ENCODE measurements around the gene OR2W1.

The OR2W1 gene

DNA sequence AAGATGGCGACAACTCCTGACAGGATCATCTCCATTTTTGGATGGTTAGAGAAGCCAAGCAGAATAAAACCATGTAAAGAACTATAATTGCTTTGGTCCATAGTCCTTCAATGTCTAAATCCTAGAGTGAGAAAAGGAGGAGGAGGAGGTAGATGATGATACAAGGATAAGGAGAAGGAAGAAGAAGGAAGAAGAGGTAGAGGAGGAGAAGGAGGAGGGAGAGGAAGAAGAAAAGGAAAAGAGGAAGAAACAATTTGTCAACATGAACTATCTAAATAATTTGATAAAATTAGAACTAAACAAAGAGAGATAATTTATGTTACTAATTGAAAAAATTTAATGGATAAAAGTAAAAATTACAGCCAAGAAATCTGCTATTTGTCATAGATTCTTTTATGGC, at the start of gene OR2W1:
Gene OR2W1, minus strand, starts transcription at position 101 of the 400 bp plus-strand sequence. Its CDS starts 0 bp downstream, at position 101.
- DNase-seq = no peak

- no peak for DNase-seq
Measured at GRCh38 chr6:29092957-29093356, 48.0 kb upstream of the OR2W1 start.

DNA sequence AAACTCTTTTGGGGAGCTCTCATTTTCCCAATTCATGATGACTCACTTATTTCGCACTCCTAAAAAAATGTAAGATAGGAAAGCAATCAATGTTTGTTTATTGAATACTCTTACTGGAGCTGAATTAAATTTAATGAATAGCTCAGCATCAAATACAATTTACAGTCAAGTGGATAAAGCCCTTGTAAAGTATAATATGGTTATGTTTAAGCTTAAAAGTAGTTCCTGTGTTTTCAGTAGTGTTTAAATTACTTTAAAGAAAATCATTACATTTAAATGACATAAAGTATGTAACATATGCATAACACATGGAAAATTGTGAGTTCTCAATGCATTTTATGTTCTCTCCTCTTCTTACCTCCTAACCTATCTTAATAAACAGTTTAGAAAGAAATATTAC, 42.2 kb upstream of the OR2W1 start, which contains the start of gene OR2B3:
Gene OR2B3, minus strand, starts transcription at position 101 of the 400 bp plus-strand sequence. Its CDS starts 65 bp downstream, at position 36.
- DNase-seq = no peak

GRCh38 chr6:29082457-29082856, 37.5 kb upstream of the OR2W1 start:
- DNase-seq = no peak

- DNase-seq = no peak
Measured at GRCh38 chr6:29081312-29081711, 36.3 kb upstream of the OR2W1 start.

DNA sequence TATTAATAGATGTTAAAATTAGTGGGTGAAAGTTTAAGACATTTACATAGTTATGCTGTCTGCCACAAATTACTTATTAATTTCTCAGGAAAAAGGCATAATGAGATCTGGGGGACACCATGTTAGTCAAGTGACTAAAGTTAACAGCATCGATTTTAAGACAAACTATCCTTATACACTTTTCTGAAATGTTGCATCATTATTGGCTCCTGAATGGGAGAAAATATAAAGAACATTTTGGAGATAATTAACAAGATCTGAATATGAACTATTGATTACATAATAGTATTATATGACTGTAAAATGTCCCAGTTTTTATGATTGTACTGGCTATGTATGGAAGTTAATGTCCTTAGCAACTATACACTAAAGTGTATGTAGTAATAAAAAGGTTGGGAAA, 34.2 kb upstream of the OR2W1 start:
- no peak for DNase-seq

GRCh38 chr6:29071831-29072723, 27.1 kb upstream of the OR2W1 start:
- DNase-seq = no peak

DNA sequence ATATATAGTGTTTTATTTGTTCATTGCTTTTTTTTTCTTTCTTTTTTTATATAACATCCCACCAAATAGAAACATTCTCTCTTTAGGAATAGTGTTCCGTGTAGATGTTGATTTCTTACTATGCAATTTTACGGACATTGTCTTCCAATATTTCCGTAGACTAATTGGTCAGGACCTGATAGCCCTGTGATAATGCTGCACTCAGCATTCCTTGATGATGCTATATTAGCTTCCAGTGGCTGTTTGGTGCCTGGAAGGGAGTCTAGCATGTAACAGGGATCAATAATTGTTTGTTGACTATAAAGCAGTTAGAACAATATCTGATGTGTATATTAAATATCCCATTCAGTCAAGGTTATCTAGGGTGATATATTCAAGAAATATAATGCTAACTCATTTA, 6.7 kb upstream of the OR2W1 start:
- DNase-seq = no peak

DNA sequence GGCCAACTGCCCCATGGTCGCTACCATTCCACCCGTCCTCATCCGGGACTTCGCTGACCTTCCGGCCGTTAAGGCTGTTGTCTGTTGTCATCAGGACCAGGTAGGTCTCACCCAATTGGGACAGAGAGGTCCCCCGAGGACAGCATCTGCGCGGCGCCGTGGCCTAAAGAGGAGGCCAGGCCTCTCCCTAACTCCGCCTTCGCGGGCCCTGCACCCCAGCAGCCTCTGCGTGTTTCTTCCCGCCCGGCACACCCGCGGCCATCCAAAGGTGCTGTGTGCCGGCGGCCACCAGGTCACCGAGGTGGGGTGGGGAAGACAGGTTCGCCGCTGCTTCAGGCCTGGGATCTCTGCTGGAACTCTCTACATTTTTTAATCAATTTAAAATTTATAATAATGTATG, 9.0 kb downstream of the OR2W1 start:
- no peak for DNase-seq

DNA sequence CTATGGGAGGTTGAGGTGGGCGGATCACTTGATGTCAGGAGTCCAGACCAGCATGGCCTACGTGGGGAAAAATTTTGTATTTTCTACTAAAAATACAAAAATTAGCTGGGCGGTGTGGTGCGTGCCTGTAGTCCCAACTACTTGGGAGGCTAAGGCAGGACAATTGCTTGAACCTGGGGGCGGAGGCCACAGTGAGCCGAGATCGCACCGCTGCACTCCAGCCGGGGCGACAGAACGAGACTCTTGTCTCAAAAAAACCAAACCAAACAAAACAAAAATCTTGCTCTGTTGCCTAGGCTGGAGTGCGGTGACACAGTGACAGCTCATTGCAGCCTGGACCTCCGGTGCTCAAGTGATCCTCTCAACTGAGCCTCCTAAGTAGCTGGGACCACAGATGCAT, 16.2 kb downstream of the OR2W1 start:
- no peak for DNase-seq

- no peak for DNase-seq
Measured at GRCh38 chr6:29025927-29026585, 18.9 kb downstream of the OR2W1 start.

DNA sequence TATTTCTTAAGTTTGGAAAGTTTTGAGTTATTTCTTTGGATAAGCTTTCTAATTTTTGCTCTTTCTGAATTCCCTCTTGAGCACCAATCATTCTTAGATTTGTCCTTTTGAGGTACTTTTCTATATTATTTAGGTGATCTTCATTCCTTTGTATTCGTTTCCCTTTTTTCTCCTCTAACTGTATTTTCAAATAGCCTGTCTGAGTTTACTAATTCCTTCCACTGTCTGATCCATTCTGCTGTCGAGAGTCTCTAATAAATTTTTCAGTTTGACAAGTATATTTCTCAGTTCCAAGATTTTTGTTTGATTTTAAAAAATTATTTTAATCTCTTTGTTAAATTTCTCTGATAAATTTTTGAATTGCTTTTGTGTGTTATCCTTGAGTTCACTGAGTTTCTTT, 23.5 kb downstream of the OR2W1 start:
- DNase-seq = no peak

- no peak for DNase-seq
Measured at GRCh38 chr6:29019629-29020028, 25.3 kb downstream of the OR2W1 start.

- DNase-seq = no peak
Measured at GRCh38 chr6:29017428-29017802, 27.6 kb downstream of the OR2W1 start.

GRCh38 chr6:29016559-29017427, 28.2 kb downstream of the OR2W1 start:
- DNase-seq = peak; percentile 55

GRCh38 chr6:29014729-29015608, 30.0 kb downstream of the OR2W1 start:
- DNase-seq = no peak

DNA sequence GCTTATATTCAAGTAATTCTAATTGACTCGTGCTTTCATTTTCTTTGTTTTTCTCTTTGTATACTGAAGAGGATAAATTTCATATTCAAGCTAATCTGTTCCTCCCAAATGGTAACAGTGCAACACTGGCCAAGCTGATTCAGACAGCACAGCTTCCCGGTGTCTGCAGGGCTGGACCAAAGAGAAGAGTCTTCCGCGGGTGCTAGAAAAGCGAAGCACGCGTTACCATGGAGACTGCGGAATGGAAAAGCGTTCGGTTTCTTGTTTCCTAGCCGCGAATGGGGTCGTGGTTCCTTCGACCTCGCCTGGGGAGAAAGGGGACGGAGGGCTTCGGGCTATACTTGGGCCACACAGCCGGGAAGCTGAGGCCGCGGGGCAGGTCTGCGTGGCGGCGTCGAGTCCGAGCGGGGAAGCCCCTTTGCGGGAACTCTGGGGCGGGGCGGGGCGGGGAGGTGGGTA, 33.7 kb downstream of the OR2W1 start:
- no peak for DNase-seq

- DNase-seq = no peak
Measured at GRCh38 chr6:29009358-29009757, 35.6 kb downstream of the OR2W1 start.

- DNase-seq = no peak
Measured at GRCh38 chr6:29008089-29008488, 36.9 kb downstream of the OR2W1 start.

DNA sequence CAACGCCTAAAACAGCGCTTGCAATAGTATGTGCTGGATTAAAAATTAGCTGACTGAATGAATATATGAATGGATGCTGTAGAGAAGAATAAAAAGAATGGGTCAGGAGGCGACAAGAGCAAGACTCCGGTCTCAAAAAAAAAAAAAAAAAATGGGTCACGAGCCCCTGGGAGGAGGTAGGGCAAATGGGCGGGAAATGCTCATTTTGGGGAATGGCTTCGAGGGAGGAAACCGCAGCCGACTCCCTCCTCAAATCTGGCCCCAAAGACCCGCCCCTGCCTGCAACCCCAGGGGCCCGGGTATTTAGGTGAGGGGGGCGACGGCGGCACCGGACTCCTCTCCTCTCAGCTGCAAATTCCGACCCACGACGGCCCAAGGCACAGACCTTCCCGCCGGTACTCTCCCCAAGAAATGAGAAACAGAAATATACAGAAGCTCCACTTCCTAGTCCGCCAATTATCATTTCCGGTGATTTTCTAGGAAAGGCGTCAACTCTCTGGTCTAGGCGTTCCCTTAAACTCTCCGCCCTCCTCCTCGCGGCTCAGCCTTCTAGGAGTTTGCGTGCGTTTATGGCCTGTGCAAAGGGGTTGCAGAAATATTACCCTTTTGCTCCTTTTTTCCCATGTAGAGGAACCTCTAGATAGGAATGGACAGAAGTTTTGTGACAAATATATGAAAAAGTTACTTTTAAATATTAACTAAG, 39.6 kb downstream of the OR2W1 start, which contains the start of gene ZNF311:
Gene ZNF311, minus strand, starts transcription at position 133 of the 703 bp plus-strand sequence. CDS start 1,361 bp downstream, outside the sequence.
- no peak for DNase-seq

DNA sequence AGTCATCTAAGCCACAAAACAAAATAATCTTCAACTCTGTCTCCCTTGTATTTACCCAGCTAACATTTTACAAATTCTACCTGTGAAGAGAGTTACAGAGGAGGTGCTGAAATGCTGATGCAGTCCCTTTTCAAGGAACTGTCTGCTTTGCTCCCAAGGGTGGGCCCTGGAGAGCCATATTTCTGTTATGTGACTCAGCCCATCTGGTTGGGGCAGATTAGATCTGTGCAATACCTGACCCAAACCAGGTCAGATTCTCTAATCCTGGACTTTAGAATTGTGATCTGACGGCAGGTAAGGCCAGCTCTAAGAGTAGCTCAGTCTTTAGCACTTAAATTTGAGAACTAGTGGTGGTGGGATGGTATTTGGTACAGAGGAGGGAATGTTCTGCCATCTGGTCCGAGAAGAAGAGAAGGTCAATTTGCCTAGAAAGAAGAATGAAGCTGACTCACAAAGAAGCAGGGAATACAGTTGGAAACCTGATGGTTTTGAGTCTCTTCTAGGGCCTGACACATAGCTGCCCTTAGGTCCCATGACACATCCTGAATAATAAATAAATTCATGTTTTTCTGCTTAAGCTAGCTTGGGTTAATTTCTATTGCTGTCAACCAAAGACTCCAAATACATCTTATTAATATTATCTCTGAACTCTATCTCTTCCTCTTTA, 48.0 kb downstream of the OR2W1 start:
- DNase-seq = no peak

All from DMS153 (cell line).